ENCODE results near the gene MAN1C1.

The MAN1C1 gene

DNA sequence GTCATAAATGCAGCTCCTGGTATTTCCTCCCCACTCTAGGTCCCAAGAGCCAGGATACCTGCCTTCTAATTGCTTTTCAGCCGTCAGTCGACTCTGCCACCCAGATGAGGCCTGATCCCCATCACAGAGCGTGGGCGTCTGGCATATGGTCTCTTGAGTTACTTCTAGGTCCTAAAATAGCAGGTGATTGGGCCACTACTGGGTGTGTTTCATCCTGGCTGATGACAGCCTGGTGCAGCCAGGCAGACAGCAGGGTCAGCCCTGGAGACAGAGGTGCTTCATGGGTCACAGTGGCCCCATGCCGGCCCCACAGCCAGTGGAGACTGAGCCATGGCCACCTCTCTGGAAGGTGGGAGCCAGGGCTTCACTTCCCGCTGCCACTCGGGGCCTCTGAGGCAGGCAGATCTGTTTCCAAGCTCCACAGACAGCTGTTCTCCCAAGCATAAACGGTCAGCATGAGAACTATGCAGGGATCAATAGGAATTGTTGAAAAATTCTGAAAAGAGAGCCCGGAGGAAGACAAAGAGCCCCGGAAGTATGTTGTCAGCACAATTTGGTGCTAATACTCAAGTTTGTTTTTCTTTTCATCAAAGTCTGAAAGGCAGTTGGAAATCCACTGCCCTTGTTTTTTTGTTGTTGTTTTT, 83.0 kb downstream of the MAN1C1 start:
- peak; percentile 48 for DNase-seq

DNA sequence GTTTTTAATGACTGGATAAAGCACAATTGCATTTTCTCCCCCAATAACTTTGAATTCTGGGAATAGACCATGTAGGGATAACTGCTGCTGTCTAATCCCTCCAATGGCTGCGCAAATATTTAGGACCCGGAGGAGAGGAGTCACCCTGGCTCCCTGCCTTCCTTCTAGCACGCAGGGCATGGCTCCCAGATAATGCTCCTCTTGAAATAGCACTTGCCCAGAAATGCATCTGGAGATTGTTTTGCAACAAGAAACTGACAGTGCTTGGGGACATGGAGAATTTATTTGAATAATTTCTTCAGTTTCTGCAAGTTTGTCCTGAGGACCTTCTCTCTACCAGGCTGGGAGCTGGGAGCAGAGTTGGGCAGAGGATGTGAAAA, 83.5 kb downstream of the MAN1C1 start:
- no peak for DNase-seq

DNA sequence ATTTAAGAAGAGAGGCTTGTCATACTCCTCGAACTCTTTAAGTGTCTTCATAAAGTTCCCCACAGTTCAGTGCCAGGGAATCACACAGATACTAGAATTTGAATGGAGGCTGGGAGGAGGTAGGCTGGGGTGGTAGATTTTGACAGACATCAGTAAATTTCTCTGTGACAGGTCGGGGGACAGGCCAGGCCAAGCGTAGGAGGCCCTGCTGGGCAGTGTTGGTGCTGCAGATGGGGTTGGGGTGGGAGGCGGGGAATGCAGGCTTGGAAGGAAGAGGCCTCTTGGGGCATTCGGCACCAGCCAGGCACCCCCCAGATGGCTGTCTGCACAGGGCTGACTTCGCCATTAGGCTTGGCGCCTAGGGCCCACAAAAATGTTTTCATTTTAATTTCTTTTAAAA, 84.0 kb downstream of the MAN1C1 start:
- DNase-seq, result peak; percentile 39

DNA sequence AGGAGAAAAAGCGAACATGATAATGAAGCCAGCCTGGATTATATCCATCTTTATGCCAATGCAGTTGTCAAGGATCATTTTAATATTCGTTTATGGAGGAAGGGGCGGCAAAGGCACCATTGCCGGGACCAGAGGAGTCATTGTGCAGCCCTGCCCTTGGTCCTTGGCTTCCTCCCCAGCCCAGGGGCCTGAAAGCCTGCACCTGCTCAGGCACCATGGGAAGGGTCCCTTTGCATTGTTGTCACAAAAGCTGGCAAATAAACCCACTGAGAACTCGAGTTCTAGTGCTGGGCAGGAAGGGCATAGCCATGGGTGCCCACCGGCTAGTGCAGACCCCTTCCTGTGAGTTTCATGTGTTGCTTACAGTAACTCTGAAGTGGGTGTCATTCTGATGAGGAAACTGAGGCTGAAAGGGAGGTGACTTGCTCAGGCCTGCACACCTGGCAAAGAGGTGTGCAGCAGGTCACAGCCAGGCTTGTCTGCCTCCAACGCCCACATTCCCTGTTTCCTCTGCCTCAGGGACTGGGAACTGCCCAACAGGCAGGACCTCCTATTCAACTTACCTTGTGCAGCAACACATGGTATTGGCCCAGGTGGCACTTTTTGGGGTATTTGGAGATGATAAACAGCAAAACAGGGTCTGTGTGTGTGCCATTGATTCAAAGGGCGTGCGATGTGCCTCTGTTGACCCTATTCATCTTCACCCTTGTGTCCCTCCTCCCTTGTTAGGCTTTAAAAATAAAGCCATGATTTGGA, 84.6 kb downstream of the MAN1C1 start:
- DNase-seq, result no peak

DNA sequence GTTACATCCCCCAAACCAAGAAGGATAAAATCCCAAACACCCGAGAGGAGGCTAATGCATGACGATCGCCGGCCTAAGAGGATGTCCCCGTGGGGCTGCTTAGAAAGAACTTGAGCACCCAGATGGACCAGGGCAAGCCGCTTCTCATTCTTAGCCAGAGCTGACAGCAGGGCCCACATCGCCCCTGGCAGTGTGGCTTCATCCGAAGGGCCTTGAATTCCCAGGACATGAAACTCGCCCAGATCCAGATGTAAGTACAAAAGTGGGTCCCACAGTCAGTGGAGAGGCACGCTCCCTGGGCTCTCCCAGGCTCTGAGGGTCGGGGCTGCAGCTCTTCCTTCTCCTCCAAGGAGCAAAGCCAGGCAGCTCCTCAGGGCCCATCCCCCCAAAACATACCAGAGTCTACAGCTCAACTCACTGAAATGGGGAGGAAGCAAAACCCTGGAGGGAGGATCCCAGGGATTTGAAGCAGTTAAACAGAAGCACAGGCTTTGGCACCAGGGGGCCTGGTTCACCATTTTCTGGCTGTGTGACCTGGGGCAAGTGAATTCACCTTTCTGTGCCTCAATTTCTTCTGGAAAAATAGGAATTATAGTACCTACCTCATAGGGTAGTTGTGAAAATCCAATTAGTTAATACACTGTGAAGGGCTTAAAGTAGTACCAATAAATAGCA, 85.6 kb downstream of the MAN1C1 start:
- DNase-seq, result peak; percentile 56

DNA sequence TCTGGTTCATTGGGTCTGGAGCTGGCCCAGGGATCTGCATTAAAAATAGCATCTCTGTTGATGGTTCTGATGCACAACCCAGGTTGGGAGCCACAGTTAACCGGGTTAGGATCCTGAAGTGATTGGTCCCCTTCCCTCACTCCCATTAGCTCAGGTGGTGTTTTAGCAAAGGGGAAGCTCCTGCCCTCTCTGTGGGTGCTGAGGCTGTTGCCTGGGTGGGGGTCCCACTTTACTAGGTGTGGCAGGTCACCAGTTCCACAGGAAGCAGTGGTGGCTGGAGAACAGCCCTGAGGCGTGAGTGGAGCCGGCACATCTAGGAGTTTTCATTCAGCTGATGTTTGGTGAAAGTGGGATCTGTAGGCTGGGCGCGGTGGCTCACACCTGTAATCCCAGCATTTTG, 86.5 kb downstream of the MAN1C1 start:
- no peak for DNase-seq

DNA sequence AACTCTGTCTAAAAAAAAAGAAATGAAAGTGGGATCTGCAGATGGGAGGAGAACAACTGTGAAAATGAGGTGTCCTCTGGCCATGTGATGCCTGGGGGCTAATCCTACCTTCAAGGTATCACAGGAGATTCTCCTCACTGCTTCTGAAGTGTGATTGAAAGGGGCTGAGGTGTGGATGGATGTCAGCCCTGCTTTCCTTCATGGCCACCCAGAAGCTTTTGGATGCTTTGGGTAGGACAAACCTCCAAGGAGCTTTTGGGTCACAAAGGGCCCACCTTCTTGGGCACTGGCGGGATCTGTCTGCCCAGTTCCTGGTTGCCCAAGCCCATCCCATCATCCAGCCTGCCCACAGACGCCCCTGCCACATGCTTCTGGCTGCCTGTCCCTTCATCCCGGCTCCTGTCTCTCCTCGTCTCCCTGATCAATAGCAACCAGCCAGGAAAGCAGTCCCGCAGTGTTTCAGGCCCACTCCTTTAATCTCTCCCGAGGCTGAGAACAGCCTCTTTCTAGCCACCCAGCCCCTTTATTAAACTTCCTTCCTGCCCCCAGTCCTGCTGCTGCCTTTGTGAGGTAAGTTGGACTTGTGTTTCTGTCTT, 87.2 kb downstream of the MAN1C1 start:
- DNase-seq, result no peak

DNA sequence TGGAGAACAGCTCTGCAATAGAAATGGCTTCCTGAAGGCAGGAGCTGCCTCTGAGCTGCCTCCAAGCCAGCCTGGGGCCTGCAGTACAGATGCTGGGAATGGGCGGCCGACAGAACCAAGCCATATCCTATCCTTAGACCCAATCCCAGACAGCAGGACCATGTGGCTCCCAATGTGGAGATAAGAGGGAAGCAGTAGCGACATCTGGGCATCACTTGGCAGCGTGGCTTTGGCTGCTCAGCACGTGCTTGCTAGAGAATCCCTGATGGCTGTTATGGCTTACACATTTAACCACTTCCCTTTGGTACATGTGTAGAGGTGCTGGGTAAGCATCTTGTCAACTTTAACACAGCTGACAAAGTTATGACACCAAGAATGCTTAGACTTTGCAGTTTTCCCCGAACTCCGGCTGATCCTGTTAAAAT, 87.7 kb downstream of the MAN1C1 start:
- DNase-seq, result peak; percentile 26

DNA sequence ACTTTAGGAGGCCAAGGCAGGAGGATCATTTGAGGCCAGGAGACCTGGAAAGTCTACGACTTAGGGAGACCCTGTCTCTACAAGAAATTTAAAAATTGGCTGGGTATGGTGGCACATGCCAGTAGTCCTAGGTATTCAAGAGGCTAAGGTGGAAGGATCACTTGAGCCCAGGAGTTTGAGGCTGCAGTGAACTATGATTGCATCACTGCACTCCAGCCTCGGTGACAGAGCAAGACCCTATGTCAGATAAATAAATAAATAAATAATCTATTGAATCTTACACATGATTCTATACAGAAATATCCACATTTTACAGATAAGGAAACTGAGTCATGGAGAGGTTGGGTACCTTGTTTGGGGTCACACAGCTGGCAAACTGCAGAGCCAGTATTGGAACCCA, 89.1 kb downstream of the MAN1C1 start:
- DNase-seq, result no peak

DNA sequence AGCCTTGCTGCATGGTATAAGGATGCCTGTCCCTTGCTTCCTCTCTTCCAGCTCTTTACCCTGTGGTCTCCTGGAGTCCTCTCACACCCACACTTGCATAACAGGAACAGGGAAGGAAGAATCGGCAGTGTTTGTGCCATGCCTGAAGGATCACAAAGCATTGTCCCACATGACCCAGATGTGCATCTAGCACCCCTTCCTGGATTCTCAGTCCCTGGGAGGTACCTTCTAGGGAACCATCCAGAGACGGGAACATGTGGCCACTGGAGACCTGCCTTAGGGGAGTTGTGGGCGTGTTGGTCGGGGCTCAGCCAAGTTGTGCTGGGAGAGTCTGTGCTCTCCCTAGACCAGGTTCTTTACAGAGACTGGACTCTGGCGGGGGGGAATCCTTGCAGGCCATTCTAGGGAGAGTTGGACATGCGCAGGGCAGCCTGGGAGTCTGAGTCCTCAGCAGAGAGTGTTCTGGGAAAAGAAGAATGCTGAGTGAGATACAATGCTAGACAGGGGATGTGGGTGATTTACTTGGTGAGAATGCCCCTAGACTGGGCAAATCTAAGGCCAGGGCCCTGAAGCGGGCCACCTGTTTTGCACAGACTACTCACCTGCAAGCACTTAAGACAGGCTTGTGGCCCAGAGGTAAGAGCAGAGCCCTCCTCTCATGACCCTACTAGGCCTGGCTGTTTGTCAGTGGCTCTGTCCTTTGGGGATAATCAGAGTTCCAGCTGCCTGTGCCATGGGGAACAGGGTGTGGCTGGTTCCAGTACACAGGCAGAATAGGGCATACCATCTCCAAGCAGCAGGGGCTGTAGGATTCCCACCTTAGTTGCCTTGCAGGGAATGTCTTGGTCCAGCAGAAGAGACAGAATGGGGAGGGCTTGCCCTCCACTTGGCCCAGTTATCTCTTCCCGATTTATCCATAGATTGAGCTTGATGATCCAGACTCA, 89.8 kb downstream of the MAN1C1 start:
- DNase-seq, result no peak

DNA sequence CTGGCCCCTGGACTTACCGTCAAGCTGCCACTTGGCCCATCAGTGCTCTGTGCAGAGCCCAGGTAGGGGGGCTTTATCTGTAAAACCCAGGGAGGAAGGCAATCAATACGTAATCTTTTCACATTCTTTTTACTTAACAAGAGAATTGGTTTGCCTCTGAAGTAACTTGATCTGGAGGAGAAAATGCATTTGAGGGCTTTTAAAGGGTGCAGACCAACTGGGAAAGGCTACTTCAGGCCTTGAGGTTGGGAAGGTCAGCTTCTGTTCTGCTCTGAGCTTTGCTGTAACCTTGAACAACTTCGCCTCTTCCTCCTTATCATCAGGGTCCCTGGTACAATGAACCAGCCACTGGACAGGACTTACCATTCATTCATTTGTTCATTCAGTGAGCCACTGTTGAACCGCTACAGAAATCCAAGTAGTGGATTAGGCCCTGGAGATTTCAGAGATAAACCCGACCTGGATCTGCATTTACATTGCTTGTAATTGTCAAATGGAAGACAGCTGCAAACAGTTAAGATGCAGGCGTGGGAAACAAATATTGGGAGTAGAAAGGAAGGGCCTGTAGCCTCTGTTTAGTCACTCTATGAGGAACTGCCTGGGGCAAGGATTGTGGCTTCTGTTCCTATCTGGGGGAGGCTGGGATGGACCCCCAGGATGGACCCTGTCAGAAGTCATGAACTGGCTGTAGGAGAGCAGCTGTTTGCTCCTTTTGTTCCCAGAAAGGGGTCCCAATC, 90.9 kb downstream of the MAN1C1 start:
- no peak for DNase-seq

DNA sequence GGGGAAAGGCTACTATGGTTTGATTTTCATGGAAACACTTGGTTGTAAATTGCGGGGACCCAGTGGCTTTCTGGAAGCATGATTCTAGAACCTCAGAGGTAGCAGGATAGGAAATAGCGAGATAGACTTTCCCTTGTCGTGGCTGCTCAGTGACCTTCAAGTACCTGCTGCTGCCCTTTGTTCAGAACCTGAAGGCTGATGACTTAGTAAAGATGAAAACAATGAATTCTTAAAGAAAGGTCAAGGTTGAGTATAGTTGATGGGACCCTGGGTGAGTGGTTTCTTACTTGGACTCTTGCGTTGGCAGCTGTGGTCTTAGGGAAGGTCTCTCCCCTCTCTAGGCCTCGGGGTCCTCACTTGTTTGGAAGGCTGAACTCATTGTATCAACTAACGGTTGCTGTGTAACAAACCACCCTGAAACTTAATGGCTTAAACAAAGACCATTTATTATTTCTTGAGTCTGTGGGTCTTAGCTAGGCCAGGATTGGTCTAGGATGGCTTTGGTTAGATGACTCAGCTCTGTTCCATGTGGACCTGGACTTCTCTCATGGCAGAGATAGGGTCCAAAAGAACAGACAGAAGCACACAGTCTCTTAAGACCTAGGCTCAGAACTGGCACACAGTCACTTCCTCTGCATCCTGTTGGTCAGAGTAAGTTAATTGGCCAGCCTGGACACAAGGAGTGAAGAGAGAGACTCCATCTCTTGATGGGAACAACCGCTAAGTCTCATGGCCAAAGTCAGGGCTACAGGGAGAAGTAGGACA, 94.2 kb downstream of the MAN1C1 start:
- DNase-seq, result no peak

DNA sequence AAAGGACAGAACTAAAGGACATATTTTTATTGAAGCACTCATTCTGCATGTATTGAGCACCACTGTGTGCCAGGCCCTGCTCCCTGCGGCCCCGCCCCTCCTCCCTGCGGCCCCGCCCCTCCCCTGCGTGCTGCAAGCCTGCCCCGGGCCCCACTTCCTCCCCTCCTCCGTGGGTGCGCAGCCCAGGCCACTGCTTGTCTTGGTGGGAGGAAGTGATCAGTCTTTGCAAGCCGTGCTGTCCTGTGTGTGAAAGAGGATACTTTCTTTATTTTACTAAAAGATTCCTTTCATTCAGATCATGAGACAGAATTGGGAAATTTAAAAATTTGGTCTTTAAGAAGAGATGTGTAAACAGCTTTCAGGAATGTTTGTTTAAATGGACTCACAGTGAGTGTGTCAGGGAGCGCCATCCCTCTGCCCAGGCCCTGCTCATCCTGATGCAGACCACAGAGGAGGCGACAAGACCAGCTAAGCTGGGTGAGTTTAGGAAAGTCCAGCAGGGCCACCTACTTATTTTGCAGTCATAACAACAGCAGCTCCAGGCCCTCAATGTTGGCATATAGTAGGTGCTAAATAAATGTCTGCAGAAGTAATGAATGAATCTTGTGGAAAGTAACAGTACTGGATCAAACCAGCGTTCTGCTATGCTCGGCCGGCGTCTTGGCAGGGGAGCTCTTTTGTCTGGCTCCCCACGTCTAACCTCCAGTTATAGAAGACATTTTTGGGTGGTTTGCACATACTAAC, 95.1 kb downstream of the MAN1C1 start:
- no peak for DNase-seq

DNA sequence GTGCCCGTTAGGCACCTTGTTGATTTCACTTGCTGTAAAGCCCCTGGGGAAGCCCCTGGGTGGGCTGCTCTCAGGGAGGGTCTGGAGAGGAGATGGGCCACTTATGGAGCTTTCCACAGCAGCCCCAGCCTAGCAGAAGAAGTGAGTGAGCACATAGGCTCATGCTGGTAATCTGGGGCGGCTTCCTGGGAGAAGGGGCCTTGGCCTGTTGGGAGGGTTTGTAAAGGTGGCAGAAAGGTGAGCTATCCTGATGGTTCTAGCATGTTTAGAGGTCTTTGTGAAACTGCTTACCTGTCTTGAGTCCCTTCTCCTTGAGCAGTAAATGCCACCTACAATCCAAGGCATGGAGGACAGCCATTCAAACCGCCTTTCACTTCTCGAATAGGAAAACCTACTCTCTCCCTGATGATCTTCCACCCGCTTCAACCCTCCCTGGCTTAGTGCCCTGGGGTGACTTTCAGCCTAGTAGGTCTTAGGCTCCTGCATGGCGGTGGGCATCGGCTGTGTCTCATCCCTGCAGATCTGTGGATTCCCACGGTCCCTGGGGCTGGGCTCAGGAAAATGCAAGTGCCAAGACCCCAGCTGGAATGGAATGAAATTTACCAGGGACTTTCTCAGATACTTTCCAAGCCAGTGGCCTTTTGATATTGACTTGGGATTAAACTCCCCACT, 95.8 kb downstream of the MAN1C1 start:
- no peak for DNase-seq

DNA sequence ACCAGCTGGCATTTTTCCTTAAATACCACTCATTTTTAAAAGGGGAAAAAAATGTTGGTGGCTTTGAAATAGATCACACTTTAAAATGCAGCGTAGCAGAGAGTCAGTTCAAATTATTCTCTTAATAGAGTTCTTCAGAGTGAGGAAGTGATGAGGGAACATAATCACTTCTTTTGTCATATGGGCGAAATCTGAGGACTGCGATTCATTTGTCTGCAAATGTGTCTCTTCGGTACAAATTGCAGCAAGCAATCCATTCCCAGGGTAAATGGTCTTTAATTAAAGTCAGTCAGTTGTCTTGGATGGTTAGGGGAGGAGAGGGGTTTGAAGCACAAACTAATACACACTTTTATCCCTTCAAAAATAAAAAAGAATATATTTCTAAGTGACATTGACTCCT, 97.4 kb downstream of the MAN1C1 start:
- no peak for DNase-seq

DNA sequence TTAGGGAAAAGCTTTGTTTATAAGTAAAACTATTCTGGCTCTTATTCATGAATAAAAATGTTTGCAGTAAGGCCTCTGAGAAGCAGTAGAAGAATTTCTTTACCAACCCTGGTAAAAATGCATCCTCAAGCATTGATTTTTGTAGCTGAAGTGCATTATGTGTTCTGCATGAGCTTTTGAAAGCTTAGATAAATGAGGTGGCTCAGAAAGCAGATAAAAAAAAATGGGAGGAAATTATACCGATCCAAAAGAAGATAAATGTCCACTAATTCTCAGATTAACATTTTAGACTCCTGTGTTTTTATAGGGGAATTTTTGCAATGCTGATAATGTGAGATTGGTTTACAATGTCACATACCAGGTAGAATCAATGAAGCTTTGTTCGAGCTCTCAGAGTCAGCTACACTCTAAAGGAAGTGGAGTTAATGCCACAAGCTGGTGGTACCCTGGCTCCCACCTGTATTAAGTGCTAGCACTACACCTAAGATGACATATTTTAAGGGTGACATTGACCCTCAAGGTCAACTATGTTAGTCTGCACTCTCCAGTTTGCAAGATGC, 97.9 kb downstream of the MAN1C1 start:
- DNase-seq, result no peak

DNA sequence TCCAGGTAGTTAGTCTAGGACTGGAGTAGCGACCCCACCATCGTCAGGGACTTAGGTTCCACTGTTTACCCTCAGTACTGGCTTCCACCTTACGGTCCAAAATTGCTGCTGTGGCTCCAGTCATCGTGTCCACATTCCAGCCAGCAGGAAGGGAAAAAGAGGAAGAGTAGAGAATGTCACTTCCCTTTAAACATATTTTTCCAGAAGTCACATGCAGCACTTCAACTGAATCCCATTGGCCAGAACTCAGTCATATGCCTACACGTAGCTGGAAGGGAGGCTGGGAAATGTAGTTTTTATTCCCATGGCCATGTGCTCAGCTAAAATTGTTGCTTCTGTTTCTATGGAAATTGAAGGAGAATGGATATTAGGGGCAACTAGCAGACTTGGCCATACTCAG, 99.3 kb downstream of the MAN1C1 start:
- DNase-seq, result peak; percentile 66

DNA sequence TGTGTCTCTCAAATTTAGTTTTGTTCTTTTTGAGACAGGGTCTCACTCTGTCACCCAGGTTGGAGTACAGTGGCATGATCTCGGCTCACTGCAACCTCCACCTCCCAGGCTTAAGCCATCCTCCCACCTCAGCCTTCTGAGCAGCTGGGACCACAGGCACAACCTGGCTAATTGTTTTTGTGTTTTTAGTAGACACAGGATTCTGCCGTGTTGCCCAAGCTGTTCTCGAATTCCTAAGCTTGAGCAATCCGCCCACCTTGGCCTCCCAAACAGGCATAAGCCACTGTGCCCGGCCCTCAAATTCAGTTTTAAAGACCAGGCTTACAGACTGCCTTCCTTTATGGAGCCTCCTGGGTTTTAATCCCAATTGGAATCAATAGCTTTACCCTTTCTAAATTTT, 99.7 kb downstream of the MAN1C1 start:
- peak; percentile 79 for DNase-seq

DNA sequence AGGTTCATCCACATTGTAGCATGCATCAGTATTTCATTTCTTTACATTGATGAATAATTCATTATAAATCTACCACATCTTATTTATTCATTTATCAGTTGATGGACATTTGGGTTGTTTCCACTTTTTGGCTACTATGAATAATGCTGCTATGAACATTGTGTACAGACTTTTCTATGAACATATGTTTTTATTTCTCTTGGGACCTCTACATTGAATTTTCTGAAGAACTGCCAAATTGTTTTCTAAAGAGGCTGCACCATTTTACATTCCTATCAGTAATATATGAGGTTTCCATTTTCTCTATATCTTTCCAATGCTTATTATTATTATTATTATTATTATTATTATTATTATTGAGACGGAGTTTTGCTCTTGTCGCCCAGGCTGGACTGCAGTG, 102.1 kb downstream of the MAN1C1 start:
- no peak for DNase-seq

All from NCI-H82 (cell line).